Measurements from ENCODE around the gene UBE2H.

DNA sequence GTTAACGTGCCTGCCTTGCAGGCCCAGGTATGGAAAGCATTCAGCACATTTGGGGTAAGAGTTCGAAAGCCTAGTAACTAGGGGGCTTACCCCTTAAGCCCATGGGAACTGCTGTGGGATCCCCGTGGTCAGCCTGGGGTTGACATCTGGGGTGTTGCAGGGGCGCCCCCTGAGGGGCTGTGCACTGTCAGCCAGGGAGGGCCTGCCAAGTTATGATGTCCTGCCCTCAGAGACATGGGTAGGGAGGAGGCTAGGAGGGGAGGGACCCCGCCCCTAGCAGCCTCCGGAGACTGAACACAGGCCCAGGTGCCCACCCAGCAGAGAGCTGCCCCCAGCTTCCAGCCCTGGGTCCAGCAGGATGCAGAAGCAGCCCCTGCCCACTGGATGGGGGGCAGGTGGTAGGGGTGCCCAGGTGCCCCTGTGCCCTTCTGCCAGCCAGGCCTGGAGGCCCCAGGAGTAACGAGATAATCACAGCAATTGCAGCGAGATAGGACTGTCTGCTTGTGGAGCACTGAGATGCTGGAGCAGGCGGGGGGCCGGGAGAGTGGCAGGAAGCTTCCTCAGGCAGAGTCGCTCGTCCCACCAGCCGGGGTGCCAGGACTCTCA lies 153.3 kb downstream of the UBE2H start:
- TF ChIP-seq CTCF (tag by site-specific recombination; IDR thresholded peaks at IDR 0.05), result no peak
- no peak for TF ChIP-seq ZNF677 (tag by site-specific recombination; IDR thresholded peaks at IDR 0.05)
- no peak for TF ChIP-seq ZNF501 (tag by site-specific recombination; IDR thresholded peaks at IDR 0.05)
- TF ChIP-seq ZBTB21 (tag by site-specific recombination; IDR thresholded peaks at IDR 0.05), result no peak
- no peak for TF ChIP-seq HOXA7 (CRISPR knock-in tag; IDR thresholded peaks at IDR 0.05; ENCODE audit: borderline replicate concordance)
- TF ChIP-seq ZBTB10 (tag by site-specific recombination; IDR thresholded peaks at IDR 0.05), result no peak
- no peak for TF ChIP-seq BCL11A (tag by site-specific recombination; IDR thresholded peaks at IDR 0.05; ENCODE audit: low read depth)

Data from HEK293 (cell line).